ENCODE results near the gene TAOK1. TPM values are rescaled to one million over a fixed set of nuclear protein-coding genes. Genes with fewer than 3 reads are reported as not detected.
A peak's percentile ranks its signal among the peaks of the same experiment; 100 is the strongest.

The TAOK1 gene
- total RNA-seq, 1 donor from 2014 or later = 42.2 TPM

DNA sequence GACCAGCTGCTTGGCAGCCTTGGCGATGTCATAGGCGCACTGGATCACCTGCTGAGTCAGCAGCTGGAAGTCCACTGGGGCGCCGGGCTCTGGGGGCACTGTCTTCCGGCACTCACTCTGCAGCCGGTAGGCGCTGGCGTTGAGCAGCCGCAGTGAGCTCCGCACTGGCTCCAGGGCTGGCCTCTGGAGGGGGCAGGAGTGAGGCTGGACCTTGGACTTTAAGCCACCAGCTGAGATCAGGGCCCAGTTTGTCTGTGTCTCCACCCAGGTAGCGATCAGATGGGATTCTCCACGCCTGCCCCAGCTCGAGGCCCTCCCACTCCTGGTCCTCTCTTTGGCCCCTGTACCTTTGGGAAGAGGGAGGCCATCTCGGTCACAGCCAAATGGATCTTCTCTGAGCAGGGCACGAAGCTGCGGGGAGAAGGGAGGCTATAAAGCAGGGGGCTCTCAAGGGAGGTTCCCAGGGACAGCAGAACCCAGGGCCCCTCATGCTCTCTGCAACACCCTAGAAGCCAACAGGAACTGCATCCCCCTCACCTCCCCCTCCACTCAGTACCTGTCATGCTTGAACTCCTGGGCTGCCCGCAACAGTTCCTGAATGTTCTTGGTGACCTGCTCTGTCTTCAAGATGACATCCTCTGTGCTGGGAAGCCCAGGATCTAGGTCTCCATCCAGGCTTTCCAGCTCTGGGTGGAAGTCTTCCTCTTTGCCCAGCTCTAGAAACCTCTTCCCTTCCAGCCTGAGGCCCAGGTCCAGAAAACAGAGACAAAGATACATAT, 184.8 kb downstream of the TAOK1 start:
- H3K4me1 ChIP-seq = peaks cover 45% of the 10 kb centered on the region
- TF ChIP-seq, protein P1, sequence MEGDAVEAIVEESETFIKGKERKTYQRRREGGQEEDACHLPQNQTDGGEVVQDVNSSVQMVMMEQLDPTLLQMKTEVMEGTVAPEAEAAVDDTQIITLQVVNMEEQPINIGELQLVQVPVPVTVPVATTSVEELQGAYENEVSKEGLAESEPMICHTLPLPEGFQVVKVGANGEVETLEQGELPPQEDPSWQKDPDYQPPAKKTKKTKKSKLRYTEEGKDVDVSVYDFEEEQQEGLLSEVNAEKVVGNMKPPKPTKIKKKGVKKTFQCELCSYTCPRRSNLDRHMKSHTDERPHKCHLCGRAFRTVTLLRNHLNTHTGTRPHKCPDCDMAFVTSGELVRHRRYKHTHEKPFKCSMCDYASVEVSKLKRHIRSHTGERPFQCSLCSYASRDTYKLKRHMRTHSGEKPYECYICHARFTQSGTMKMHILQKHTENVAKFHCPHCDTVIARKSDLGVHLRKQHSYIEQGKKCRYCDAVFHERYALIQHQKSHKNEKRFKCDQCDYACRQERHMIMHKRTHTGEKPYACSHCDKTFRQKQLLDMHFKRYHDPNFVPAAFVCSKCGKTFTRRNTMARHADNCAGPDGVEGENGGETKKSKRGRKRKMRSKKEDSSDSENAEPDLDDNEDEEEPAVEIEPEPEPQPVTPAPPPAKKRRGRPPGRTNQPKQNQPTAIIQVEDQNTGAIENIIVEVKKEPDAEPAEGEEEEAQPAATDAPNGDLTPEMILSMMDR (IDR thresholded peaks at IDR 0.05) = no peak
- TF ChIP-seq POLR2AphosphoS5 (IDR thresholded peaks at IDR 0.05; ENCODE audit: insufficient read depth in 1 of 2, low read depth in 1 of 2) (no peak), POLR2A (IDR thresholded peaks at IDR 0.05) (no peak)
- H3K36me3 ChIP-seq = peaks cover 0 to 34% of the 10 kb centered on the region in 2 donors
- intact Hi-C loops (cut with DNase I) = loop anchor here (5.0 kb wide), 1 partner anchor 212 kb away; no protein-coding TSS in a partner anchor
- no peak overlapping the region for H3K27ac ChIP-seq
- no peak overlapping the region for H3K4me3 ChIP-seq
- H3K27me3 ChIP-seq = no peaks in the 10 kb centered on the region
- no peak for DNase-seq (ENCODE audit: extremely low spot score in 2 of 2)
- no peaks in the 10 kb centered on the region for H3K9me3 ChIP-seq

DNA sequence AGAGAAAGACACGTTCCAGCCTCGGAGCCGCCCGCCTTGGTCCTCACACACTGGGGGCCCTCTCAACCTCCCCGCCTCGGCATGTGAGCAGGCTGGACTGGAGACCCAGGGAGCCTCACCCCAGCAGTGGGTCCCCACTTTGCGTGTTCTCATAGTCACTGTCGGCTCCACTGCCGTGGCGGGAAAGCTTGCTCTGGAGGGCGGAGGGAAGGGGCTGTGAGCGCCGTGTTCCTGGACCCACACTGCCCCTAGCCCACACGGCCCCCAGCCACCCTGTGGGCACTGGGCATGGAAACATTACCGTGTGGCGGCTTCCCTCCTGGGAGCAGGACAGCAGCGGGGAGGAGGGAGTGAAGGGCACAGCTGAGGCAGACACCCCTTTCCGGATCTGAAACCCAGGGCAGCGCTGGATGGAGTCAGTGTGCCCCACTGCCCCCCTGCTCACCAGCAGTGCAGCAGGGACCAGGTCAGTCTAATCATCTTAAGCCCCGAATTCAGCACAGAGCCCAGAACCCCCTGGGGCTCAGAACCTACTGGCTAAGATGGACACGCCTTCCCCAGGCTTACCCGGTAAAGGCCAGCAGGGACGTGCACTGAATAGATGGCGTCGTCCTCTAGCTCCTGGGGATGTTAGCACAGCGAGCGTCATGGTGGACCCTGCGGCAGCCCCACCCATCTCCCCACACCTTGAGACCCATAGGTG, 185.5 kb downstream of the TAOK1 start:
- H3K9me3 ChIP-seq = no peaks in the 10 kb centered on the region
- no peak for TF ChIP-seq POLR2AphosphoS5 (IDR thresholded peaks at IDR 0.05; ENCODE audit: insufficient read depth in 1 of 2, low read depth in 1 of 2)
- TF ChIP-seq, protein P1 (IDR thresholded peaks at IDR 0.05) = no peak
- no peak for TF ChIP-seq POLR2A (IDR thresholded peaks at IDR 0.05)
- no peak overlapping the region for H3K27ac ChIP-seq
- peaks cover 44% of the 10 kb centered on the region for H3K4me1 ChIP-seq
- no peak for DNase-seq (ENCODE audit: extremely low spot score in 2 of 2)
- peaks cover 0 to 34% of the 10 kb centered on the region in 2 donors for H3K36me3 ChIP-seq
- intact Hi-C loops (cut with DNase I) = loop anchor here (5.0 kb wide), 1 partner anchor 212 kb away; no protein-coding TSS in a partner anchor
- H3K27me3 ChIP-seq = no peaks in the 10 kb centered on the region
- H3K4me3 ChIP-seq = no peak overlapping the region

DNA sequence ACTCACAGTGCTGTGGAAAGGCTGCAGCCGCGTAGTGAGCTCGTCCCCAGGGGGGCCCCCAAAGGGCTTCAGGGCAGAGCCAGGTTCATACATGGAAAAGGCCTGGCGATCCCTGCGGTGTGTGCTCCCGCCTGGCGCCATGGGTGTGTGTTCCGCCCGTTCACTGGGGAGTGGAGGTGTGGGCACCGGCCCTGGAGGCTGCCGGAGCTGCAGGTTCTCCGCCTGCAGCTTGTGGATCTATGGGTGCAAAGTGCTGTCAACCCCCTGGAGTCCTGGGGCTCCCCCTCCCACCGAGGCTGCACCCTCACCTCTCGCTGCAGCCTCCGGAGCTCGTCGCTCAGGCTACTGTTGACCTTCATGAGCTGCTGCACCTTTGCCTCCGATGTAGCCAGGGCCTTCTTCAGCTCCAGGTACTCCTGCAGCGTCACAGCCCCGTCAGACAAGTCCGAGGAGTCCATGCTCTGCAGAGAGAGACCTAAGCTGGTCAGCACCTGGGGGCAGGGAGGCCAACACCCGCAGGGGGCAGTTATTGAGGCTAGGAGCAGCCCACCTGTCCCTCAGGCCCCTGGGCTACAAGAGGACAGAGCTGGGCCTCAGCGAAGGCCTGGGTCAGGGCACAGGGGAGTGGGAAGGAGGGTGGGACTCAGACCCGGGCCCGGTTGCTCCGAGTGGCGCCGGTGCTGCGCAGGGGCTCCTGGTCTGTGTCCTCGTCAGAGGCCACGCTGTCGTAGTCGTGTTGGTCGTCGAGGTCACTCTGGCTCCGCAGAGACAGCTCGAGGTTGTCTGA, 186.2 kb downstream of the TAOK1 start:
- Histone ChIP-seq H3K4me1 (peaks cover 47% of the 10 kb centered on the region), H3K4me3 (no peak overlapping the region), H3K36me3 (peaks cover 0 to 34% of the 10 kb centered on the region in 2 donors), H3K9me3 (no peaks in the 10 kb centered on the region), H3K27me3 (no peaks in the 10 kb centered on the region), H3K27ac (no peak overlapping the region)
- TF ChIP-seq POLR2AphosphoS5 (IDR thresholded peaks at IDR 0.05; ENCODE audit: insufficient read depth in 1 of 2, low read depth in 1 of 2) = no peak
- TF ChIP-seq, protein P1 (IDR thresholded peaks at IDR 0.05) = no peak
- no peak for TF ChIP-seq POLR2A (IDR thresholded peaks at IDR 0.05)
- no peak for DNase-seq (ENCODE audit: extremely low spot score in 2 of 2)
- intact Hi-C loops (cut with DNase I) = loop anchor here (5.0 kb wide), 1 partner anchor 211 kb away; no protein-coding TSS in a partner anchor

DNA sequence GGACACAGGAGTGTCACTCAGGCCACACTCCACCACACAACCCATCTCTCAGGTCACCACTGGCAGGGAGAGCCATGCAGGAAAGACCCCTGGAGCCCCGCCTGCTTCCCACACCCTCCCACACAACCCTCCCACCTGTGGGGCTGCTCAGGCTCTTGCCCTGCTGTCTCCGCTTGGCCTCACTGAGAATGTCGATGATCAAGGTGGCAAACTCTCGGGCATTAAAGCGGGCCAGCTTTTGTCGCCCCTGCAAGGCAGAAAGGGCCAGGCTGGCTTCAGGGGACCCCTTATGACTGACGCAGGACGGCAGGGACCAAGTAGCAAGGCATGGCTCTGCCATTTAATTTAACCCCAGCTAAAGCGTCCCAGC, 186.8 kb downstream of the TAOK1 start:
- H3K9me3 ChIP-seq = no peaks in the 10 kb centered on the region
- no peak for DNase-seq (ENCODE audit: extremely low spot score in 2 of 2)
- no peaks in the 10 kb centered on the region for H3K27me3 ChIP-seq
- intact Hi-C loops (cut with DNase I) = loop anchor here (5.0 kb wide), 1 partner anchor 210 kb away; no protein-coding TSS in a partner anchor
- no peak for TF ChIP-seq POLR2AphosphoS5 (IDR thresholded peaks at IDR 0.05; ENCODE audit: insufficient read depth in 1 of 2, low read depth in 1 of 2)
- TF ChIP-seq, protein P1 (IDR thresholded peaks at IDR 0.05) = no peak
- no peak for TF ChIP-seq POLR2A (IDR thresholded peaks at IDR 0.05)
- no peak overlapping the region for H3K4me3 ChIP-seq
- H3K4me1 ChIP-seq = peaks cover 47% of the 10 kb centered on the region
- peak overlapping the region; percentile 41 for H3K27ac ChIP-seq
- H3K36me3 ChIP-seq = peaks cover 0 to 36% of the 10 kb centered on the region in 2 donors
